Epithelial cell of proximal tubule (primary cell): ENCODE data around the gene TBC1D22A. TPM values are rescaled to one million over a fixed set of nuclear protein-coding genes. Genes with fewer than 3 reads are reported as not detected.
"Not testable (repeated sequence)": the region's sequence is repeated elsewhere in the genome, so short reads cannot be mapped to it uniquely, and the experiment has no call there.

Experiments
- DNase-seq: peaks from one replicate; pipeline ENCODE4 v3.0.0-alpha.2; 2011; ENCODE audit warnings: low read depth
- H3K4me3 ChIP-seq: 2 replicates; pipeline ENCODE4 v1.5.1; 2011; ENCODE audit warnings: low read depth, mild to moderate bottlenecking, low read length
- total RNA-seq: library from RNA; depleted of rRNA; stranded (reverse); fragments of >200 nt; gene quantifications from 2 replicates; pipeline ENCODE4 v1.2.3, GENCODE V29; 2015
- TF ChIP-seq, protein P1 (sequence below): conservative IDR thresholded peaks from 2 replicates; pipeline ENCODE4 v1.5.1; 2012; ENCODE audit warnings: low read depth, mild to moderate bottlenecking, low read length

Gene TBC1D22A
- total RNA-seq, 1 donor from 2014 or later = 22.7 TPM

DNA sequence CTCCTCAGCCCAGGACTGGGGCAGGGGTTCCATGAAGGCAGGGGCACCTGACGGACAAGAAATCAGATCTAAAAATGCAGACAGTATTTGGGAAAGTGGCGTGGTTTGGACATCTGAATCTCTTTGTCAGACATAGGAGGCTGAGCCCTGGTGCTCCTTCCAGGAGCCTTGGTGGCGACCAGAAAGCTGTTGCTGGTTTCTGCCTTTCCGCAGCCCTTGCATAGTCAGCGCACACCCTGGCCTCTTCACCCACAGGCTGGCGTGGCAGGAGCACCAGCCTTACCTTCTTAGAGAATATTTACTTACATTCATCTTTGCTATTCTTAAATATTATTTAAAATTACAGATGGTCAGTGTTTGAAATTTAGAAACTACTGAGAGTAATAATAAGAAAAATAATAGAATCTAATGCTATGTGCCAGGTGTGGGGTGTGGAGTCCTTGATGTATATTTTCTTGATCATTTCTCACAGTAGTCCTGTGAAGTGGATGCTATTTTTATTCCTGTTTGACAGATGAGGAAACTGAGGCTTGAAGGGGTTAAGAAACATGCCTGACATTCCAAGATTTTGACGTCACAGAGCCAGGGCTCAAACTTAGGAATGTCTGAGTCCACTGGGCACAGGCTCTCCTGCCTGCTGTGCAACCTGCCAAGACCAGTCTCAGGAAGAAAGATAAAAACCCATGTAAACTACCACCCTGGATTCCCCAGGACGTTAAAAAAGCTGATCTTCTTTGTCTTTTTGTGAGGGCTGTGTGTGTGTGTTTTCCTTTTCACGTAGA is 51.6 kb downstream of the TBC1D22A start:
- DNase-seq = peak; percentile 43
- no peak overlapping the region for H3K4me3 ChIP-seq
- TF ChIP-seq, protein P1, sequence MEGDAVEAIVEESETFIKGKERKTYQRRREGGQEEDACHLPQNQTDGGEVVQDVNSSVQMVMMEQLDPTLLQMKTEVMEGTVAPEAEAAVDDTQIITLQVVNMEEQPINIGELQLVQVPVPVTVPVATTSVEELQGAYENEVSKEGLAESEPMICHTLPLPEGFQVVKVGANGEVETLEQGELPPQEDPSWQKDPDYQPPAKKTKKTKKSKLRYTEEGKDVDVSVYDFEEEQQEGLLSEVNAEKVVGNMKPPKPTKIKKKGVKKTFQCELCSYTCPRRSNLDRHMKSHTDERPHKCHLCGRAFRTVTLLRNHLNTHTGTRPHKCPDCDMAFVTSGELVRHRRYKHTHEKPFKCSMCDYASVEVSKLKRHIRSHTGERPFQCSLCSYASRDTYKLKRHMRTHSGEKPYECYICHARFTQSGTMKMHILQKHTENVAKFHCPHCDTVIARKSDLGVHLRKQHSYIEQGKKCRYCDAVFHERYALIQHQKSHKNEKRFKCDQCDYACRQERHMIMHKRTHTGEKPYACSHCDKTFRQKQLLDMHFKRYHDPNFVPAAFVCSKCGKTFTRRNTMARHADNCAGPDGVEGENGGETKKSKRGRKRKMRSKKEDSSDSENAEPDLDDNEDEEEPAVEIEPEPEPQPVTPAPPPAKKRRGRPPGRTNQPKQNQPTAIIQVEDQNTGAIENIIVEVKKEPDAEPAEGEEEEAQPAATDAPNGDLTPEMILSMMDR = no peak

DNA sequence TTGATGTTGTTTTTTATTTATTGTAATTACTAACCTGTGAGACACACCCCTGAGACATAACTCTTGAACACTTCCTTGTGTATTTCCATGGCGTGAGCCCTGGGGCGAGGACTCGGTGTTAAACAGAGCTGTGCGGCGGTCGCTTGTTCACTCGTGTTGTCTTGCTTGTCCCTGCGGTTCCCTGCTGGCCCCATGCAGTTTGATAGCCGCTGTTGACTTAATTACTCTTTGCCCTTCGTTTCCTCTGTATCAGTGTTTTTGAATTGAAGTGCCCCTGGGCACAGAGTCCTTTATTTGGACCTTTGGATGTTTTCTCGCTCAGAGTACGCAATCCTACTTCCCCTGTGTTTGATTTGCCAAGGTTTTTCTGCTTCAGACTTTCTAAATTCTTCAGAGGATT is 52.7 kb downstream of the TBC1D22A start:
- DNase-seq = no peak
- TF ChIP-seq, protein P1 = no peak
- H3K4me3 ChIP-seq = no peak overlapping the region

DNA sequence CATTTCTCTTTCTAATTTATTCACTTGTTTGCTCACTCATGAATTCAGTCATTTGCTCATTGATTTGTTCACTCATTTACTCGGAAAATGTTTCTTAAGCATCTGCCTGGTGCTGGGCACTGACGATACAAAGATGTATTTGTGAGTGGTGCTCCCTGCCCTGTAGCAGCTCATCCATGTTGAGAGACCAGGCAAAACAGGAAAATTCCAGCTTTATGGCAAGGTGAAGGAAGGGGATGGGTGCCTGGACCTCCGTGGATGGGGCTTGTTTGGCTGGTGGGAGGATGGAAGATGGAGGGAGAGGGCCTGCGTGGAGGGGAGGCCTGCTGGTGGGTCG is 53.1 kb downstream of the TBC1D22A start:
- TF ChIP-seq, protein P1 = no peak
- no peak overlapping the region for H3K4me3 ChIP-seq
- DNase-seq = no peak

DNA sequence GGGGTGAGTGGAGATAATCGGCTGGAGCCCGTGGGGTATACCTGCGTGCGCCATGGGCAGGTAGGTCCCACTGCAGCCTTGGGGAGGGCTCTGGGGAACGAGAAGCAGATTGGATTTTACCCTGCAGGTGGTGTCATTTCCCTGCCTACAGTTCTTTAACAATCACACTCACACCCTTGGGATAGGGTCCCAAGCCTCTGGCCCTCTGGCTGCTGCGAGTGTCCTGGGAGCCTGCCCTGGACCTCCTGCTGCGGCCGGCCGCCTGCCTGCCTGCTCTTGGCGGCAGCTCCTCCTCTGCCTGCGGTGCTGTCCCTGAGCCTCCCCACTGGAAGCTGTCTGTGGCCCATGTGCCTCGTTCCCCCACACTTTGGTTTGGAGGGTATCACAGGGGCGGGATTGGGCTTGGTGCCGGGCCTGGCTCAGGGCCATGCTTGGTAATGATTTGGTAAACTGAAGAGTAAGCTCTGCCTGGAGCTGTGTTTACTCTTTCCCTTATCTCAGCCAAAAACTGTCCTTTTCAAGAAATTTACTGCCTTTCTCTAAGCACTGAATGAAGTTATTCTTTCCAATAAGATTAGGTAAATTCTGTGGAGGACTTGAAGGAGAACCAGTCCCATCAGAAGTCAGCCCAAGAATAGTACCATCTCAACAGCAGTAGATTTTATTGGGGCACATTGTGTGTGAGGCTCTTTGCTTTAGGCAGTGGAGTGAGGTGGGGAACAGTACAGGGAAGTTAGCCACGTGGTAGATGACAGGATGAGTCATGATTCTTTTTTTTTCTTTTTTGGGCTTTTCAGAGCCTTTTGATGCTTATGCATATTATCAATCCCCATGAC is 53.7 kb downstream of the TBC1D22A start:
- no peak for DNase-seq
- TF ChIP-seq, protein P1 = peak; percentile 5
- no peak overlapping the region for H3K4me3 ChIP-seq

DNA sequence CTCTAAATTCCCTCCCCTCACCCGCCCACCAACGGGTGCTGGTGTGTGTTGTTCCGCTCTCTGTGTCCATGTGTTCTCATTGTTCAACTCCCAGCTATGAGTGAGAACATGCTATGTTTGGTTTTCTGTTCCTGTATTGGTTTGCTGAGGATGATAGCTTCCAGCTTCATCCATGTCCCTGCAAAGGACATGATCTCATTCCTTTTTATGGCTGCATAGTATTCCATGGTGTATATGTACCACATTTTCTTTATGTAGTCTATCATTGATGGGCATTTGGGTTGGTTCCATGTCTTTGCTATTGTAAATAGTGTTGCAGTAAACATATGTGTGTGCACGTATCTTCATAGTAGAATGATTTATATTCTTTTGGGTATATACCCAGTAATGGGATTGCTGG is 54.9 kb downstream of the TBC1D22A start:
- not testable (repeated sequence) for H3K4me3 ChIP-seq, DNase-seq

DNA sequence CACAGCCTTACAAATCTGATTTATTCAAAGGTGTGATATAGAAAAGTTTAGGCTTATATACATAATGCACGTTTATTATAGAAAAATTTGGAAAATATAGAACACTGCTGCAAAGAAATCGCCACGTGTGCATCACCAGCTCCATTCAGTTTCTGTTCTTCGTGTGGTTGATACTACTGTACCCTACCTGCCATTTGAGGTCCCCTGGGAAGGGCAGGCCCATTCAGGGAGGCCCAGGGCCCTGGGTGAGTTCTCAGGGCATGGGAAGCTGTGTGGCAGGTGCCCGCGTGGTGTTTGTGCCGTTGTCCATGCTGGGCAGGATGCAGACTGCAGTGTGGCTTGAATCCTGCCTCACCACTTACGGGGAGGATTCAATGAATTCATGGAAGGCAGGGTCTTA is 60.8 kb downstream of the TBC1D22A start:
- TF ChIP-seq, protein P1 = no peak
- DNase-seq = no peak
- no peak overlapping the region for H3K4me3 ChIP-seq

DNA sequence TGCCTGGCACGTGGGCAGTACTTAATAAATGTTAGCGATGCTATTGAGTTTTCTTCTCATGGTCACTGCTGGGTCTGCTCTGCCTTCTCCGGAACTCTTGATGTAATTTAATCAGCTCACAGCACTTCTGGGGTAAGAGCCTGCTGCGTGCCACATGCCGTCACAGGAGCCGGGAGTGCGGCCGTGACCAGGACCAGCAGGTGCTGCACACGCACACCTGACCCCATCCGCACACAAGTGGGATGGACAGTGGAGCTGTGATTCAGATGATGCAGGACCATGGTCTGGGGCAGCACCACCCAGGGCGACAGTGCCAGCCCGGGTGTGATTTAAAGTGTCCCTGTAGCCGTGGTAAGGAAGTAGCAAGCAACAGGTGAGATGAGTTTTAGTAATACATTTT is 61.2 kb downstream of the TBC1D22A start:
- no peak for DNase-seq
- TF ChIP-seq, protein P1 = no peak
- no peak overlapping the region for H3K4me3 ChIP-seq
